Stimulated activated CD8-positive, alpha-beta memory T cell treated with anti-CD3 and anti-CD28 coated beads, Interleukin-12 subunit alpha, Interleukin-12 subunit beta, amount 100 ng/mL, for 24 hours (primary cell): ENCODE data around the gene PTBP3.

Source experiments
- DNase-seq: peaks from one replicate; pipeline ENCODE4 v3.0.0-alpha.2; 2020; ENCODE audit errors: extremely low read depth

PTBP3 gene

GRCh38 chr9:112360047-112360804 lies 26.8 kb upstream of the PTBP3 start:
- DNase-seq: no peak

- no peak for DNase-seq
These were observed 22.0 kb upstream of the PTBP3 start for GRCh38 chr9:112355427-112355897.

GRCh38 chr9:112354081-112354743 lies 20.8 kb upstream of the PTBP3 start:
- DNase-seq: no peak

GRCh38 chr9:112352209-112352608 lies 18.8 kb upstream of the PTBP3 start:
- no peak for DNase-seq

GRCh38 chr9:112351184-112351583 lies 17.8 kb upstream of the PTBP3 start:
- no peak for DNase-seq

- no peak for DNase-seq
These were observed 15.6 kb upstream of the PTBP3 start for GRCh38 chr9:112349008-112349333.

- DNase-seq: peak; percentile 49
These were observed 15.0 kb upstream of the PTBP3 start for GRCh38 chr9:112348257-112349007.

- no peak for DNase-seq
These were observed 8.3 kb upstream of the PTBP3 start for GRCh38 chr9:112341730-112342129.

- DNase-seq: no peak
These were observed 6.5 kb upstream of the PTBP3 start for GRCh38 chr9:112339886-112340285.

- DNase-seq: no peak
These were observed 5.1 kb upstream of the PTBP3 start for GRCh38 chr9:112338561-112338960.

- no peak for DNase-seq
These were observed 4.1 kb upstream of the PTBP3 start for GRCh38 chr9:112337547-112337946.

- DNase-seq: peak; percentile 11
These were observed 1.0 kb upstream of the PTBP3 start for GRCh38 chr9:112334432-112334841.

- peak; percentile 89 for DNase-seq
These were observed 416 bp upstream of the PTBP3 start for GRCh38 chr9:112333639-112334431.

- DNase-seq: no peak
These were observed 794 bp downstream of the PTBP3 start for GRCh38 chr9:112332674-112332976.

GRCh38 chr9:112332214-112332613 lies 1.2 kb downstream of the PTBP3 start:
- no peak for DNase-seq

GRCh38 chr9:112331674-112331952 lies 1.8 kb downstream of the PTBP3 start:
- no peak for DNase-seq

- no peak for DNase-seq
These were observed 4.9 kb downstream of the PTBP3 start for GRCh38 chr9:112328545-112328944.

- DNase-seq: no peak
These were observed 5.5 kb downstream of the PTBP3 start for GRCh38 chr9:112327718-112328450.

- DNase-seq: no peak
These were observed 7.2 kb downstream of the PTBP3 start for GRCh38 chr9:112326194-112326593.

- no peak for DNase-seq
These were observed 7.8 kb downstream of the PTBP3 start for GRCh38 chr9:112325600-112325999.

GRCh38 chr9:112325127-112325526 lies 8.3 kb downstream of the PTBP3 start:
- DNase-seq: no peak
